ENCODE data around the gene TCF4.

TCF4 gene

GRCh38 chr18:55251254-55251971 lies 336.6 kb downstream of the TCF4 start:
- no peak for DNase-seq

GRCh38 chr18:55250768-55251173 lies 337.2 kb downstream of the TCF4 start:
- DNase-seq = no peak

GRCh38 chr18:55249550-55249949 lies 338.4 kb downstream of the TCF4 start:
- DNase-seq = no peak

DNA sequence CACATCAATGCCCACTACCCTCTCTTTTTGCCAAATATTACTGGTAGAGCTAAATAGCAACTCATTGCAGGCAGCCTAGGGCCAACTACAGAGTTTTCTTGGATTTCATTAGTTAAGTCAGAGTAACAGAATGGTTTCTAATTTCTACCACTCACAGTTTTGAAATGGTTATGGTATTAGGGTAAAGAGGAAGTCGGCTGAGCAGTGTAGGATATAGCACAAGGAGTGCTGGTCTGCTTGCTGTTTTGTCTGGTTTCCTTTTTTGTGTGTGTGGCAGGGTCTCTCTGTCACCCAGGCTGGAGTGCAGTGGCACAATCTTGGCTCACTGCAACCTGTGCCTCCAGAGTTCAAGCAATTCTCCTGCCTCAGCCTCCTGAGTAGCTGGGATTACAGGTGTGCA lies 339.5 kb downstream of the TCF4 start:
- no peak for DNase-seq

GRCh38 chr18:55247032-55247431 lies 341.0 kb downstream of the TCF4 start:
- no peak for DNase-seq

GRCh38 chr18:55246278-55246677 lies 341.7 kb downstream of the TCF4 start:
- DNase-seq = no peak

DNA sequence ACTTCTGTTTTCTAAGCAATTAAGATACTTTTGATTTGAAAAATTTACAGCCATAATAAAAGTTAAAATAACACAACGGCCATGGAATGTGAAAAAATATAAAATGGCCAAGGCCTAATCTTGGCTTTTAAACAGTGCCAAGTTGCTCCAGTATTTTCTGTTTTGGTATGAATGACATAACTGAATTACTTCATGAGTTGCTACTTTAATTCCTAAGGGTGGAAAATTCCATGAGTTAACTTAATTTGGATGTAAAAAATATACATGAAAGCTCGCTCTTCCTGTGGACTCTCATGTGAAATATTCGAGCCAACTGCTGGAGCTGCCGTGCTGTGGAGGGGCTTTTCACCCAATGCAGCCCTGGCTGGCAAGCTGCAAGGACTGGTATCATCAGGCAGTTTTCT lies 342.8 kb downstream of the TCF4 start:
- DNase-seq = no peak

DNA sequence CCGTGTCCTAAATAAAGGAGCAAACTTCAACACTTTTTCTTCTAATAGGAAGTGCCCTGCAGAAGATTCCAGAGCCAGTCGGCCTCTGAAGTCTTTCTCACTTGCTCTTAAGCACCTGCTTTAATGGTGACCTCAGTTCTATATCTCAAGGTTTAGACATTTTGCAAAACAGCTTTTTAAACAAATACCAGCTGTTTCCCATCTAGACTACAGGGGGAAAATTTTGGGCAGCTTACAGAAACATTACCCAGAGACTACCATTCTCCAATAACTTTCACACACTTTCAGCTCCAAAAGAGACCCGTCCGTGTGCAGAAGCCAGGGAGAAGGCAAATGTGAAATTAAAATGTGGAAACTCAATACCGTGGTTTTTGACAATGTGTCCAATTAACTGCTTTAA lies 343.4 kb downstream of the TCF4 start:
- DNase-seq = no peak

GRCh38 chr18:55243857-55244256 lies 344.1 kb downstream of the TCF4 start:
- no peak for DNase-seq

- DNase-seq = no peak
Measured at GRCh38 chr18:55243255-55243654, 344.7 kb downstream of the TCF4 start.

DNA sequence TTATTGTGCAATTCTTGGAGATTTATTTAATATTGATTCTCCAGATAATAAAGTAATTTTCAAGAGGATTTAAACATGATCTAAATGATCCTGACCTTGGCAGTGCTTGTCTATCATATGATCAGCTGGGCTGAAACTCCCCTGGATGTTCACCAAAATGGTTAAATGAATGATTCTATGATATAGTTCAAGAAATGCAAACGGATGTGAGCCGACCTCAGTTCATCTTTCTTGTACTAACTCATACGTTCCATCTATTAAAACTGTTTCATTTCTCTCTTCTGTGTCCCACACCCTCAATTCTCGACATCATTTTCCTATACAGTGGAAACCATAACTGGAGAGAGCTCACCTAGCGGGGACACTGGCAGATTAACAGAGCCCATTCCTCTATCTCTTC lies 347.0 kb downstream of the TCF4 start:
- DNase-seq = no peak

GRCh38 chr18:55239740-55240139 lies 348.3 kb downstream of the TCF4 start:
- DNase-seq = no peak

GRCh38 chr18:55237660-55238059 lies 350.3 kb downstream of the TCF4 start:
- no peak for DNase-seq

DNA sequence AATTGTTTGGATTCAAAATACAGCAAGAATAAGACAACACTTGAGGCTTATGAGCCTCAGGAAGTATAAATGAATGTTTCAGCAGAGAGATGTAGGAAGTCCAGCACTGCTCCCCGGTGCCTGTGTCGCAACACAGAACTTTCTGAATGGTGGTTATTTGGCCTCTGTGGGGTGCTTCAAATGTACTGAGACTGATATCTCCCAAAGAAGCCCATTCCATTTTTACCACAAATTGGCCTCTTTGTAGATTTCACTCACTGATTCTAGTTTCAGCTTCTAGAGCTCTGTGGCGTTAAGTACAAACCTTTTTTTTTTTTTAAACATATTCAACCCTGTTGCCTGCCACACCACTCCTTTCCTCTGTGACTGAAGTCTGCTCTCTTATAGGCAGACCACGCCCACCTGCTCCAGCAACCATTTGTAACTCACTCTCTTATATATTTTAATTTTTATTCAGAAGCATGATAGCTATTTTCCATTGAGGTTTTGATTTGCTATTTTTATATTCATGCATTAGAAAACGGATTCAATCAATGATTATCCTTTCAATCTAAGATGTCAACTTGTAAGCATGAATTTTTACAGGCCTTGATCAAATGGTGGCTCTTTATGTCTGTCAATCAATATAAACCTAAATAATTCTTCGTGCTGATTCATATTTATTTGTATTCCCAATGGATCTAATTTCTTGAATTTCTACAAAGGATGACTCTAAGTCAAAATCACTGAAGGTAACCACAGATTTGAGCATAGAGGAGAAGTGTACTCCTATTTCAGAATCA lies 351.7 kb downstream of the TCF4 start:
- no peak for DNase-seq

DNA sequence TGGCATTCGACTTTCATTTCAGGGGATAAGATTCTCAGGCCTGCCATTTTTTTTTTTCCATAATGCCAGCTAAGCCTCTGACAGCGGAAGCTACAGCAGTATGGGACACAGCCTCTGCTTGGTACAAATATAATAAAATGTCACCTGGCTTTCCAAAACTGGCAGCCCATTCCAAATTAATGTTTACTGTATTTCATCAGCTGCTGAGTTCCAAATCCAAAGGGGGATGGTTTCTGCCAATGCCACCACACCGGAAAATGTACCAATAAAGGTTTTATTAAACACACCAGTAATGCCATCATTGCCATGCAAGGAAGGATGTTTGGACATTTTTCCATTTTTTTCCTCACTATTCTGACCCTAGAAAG lies 352.9 kb downstream of the TCF4 start:
- DNase-seq = no peak

DNA sequence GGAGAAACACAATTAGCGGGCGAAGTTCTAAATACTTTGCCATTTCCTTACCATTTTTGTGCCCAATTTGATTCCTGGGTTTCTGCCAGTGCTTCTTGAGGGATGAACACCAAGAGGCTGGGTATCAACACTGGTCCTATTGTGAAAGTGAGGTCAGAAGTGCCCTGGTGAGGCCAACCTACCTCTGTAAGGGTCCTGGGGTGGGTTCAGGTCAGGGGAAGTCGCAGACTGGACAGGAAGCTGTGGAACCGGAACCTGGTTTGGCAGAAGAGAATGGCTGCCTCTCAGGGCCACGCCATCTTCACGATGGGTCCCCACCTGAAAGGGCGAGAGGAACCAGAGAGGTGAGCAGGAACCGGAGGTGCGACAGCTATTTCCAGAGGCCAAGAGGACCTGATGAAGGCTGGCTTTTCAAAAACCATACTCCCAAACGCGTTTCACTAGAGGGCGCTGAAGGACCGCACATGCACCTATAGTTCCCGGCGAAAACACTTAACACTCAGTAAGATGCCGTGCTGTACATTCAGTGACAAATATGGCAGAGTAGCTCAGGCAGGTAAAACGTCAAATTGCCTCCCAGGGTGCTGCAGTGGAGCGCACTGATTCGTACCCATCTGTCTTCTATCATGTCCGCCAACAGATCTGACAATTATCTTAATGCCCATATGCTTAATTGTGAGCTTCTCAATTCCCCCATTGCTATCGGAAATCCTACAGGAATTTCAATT lies 353.5 kb downstream of the TCF4 start:
- peak; percentile 17 for DNase-seq

DNA sequence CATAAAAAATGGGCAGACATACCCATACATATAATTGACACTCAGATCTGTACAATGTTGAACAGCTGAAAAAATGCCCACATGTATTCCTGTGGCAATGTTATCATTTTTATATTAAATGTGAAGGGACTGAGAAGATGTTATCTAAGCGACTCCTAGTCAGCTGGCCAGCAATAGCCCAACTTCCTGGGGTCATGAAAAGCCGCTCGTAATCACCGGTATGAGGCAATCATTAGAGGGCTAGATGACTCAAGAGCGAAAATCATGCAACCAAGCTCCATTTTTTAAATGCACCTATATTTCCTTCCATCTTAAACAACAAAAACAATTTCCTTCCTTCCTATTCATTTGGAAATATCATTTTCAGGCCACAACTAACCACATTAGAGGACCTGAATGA lies 354.1 kb downstream of the TCF4 start:
- no peak for DNase-seq

- no peak for DNase-seq
Measured at GRCh38 chr18:55232506-55232905, 355.5 kb downstream of the TCF4 start.

DNA sequence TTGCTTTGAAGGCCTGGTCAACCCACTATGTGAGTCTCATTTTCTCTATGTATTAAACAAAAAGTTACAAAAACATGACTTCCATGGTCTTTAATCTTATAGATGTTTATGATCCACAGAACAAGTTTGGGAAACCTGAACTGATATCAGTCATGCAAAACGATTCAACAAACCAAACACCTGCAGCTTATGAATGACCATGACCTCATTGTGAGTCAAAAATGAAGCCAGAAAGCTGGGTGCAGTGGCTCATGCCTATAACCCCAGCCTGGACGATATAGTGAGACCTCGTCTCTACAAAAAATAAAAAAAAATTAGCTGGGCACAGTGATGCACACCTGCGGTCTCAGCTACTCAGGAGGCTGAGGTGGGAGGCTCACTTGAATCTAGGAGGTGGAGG lies 358.3 kb downstream of the TCF4 start:
- DNase-seq = no peak

DNA sequence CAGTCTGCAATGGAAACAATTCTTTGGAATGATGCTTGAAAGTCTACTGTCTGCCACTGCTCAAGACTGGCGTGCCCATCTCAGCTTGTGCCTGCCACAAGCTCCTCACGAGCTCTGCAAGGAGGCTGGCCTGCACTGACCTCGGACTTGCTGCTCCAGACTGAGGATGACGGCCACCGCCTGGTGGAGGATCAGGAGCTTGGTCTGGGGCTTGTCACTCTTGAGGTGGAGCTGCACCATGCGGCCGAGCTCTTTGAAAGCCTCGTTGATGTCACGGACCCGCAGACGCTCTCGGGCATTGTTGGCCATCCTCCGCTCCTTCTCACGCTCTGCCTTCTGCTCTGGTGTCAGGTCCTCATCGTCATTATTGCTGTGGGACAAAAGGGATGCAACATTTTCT lies 359.3 kb downstream of the TCF4 start:
- no peak for DNase-seq

DNA sequence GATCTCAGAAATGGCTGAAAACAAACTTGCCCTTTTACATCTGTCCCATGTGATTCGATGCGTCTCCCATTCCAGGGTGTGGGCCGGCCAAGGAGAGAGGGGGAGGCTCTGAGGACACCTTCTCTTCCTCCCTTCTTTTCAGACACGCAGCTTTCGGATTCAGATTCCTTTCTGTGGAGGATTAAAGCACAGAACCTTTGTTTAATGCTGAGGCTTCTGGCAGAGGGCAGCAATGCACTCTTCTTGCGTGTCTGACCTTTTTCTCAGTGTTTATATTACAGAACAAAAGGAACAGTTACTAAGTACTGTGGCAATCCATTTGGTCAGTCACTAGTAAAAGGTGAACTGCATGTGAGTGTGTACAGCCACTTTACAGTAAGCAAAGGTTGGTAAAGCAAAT lies 359.8 kb downstream of the TCF4 start:
- DNase-seq = no peak

GRCh38 chr18:55227771-55228170 lies 360.2 kb downstream of the TCF4 start:
- DNase-seq = no peak

DNA sequence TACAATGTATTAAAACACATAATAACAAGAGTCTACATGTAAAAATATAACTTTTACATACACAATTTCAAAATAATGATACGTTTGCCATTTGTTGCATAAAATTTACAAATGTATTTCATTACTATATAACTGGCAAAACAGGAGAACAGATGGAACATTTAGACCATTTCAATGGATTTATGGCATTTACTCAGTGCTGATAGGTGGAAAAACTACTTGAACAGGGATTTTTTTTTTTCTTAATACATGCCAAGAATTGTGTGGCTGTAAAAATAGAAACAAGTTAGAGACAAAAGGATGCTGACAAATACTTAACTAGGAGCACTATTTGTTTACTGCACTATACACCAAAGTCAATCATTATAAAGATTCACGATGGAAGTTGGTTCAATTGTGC lies 361.9 kb downstream of the TCF4 start:
- no peak for DNase-seq

DNA sequence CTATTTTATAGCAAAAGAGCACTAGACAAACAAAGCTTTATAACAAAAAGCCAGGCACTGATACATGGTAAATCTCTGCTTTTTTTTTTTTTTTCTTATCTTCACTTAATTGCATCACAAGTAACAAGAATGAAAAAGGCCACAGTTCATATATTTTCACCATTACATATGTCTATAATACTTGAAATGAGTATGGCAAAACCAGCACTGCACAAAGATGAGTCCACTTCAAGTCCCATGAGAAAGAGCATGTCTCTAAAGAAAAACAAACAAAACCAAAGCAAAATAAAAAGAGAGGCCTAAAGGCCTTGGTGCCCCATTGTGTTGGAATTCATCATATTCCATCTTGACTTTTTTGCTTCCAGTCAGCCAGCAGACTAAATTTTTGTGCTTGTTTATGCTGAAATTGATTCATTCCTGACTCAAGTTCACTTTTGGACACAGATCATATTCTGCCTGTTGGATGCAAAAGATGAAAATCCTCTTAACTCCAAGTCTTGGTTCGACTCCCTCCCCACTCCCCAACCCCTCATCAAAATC lies 363.8 kb downstream of the TCF4 start:
- DNase-seq = no peak

Data from effector CD8-positive, alpha-beta T cell (primary cell).